Kidney (tissue), 14 donors: ENCODE results near the gene PARN. TPM values are rescaled to one million over a fixed set of nuclear protein-coding genes. Genes with fewer than 3 reads are reported as not detected.

Experiments
- DNase-seq, 5 donors: peaks; one replicate each; pipeline ENCODE4 v3.0.0-alpha.2; 2013 to 2020
- FAIRE-seq: peaks from 2 replicates; lab custom pipeline; 2012; peaks lifted over from hg19 to GRCh38; lab: Jason Lieb, UNC
- H3K27ac ChIP-seq, 2 donors: one replicate each; pipeline ENCODE4 v1.7.0; 2013; ENCODE audit warnings: low read depth in 2 of 2, low read length in 2 of 2, inconsistent platforms in 1 of 2
- H3K27me3 ChIP-seq: one replicate; pipeline ENCODE4 v1.7.1; 2013; ENCODE audit warnings: low read length, inconsistent platforms; ENCODE audit not compliant: control insufficient read depth, insufficient read depth
- H3K36me3 ChIP-seq, 3 donors: one replicate each; pipeline versions ENCODE4 v1.7.0 to v1.7.1; 2013; ENCODE audit warnings: low read length in 3 of 3, control low read depth in 1 of 3, inconsistent platforms in 1 of 3; ENCODE audit not compliant: insufficient read depth in 3 of 3, control insufficient read depth in 2 of 3
- H3K4me1 ChIP-seq, 3 donors: one replicate each; pipeline versions ENCODE4 v1.7.0 to v1.7.1; 2013; ENCODE audit warnings: low read length in 3 of 3, inconsistent platforms in 1 of 3, low read depth in 1 of 3; ENCODE audit not compliant: control insufficient read depth in 2 of 3, insufficient read depth in 2 of 3
- H3K4me3 ChIP-seq, 3 donors: one replicate each; pipeline versions ENCODE4 v1.7.0 to v1.8.1; 2013; ENCODE audit warnings: low read length in 3 of 3, control low read depth in 1 of 3, inconsistent platforms in 1 of 3
- H3K9ac ChIP-seq, 3 donors: one replicate each; pipeline versions ENCODE4 v1.7.0 to v1.7.1; 2013; ENCODE audit warnings: low read length in 3 of 3, control low read depth in 1 of 3, inconsistent platforms in 1 of 3
- H3K9me3 ChIP-seq, 3 donors: one replicate each; pipeline versions ENCODE4 v1.7.0 to v1.7.1; 2013; ENCODE audit warnings: low read length in 3 of 3, control low read depth in 1 of 3, inconsistent platforms in 1 of 3; ENCODE audit not compliant: control insufficient read depth in 2 of 3, insufficient read depth in 1 of 3
- intact Hi-C: fragments of 100-400 bp; cut with DNase I; formaldehyde crosslinking; loops from one replicate; pipeline ENCODE4 v1.11.1; 2022
- polyA plus RNA-seq: library from polyadenylated mRNA; stranded (reverse); fragments of 350-450 nt; fragmentation: Illumina TruSeq; extraction: RNeasy Lipid Tissue Mini Kit (QIAGEN cat#74804); gene quantifications from one replicate; pipeline ENCODE4 v1.2.3, GENCODE V29; 2014; ENCODE audit warnings: low read depth, low replicate concordance; ENCODE audit not compliant: insufficient read depth
- total RNA-seq: library from RNA; stranded (reverse); fragmentation: NEBNext Ultra II Directional; extraction: Animal tissue kit (Norgen Biotek cat#: 25700); gene quantifications from one replicate; pipeline ENCODE4 v1.2.1, GENCODE V29; 2021
- TF ChIP-seq, protein P1 (sequence below): IDR thresholded peaks from 3 replicates; pipeline ENCODE4 v1.5.1; 2012; ENCODE audit warnings: mild to moderate bottlenecking, moderate library complexity, borderline replicate concordance; ENCODE audit not compliant: insufficient read depth; ENCODE audit errors: extremely low read depth
- donor health status: control.
- donor health status: control.
- donor health status: control.
- donor health status: control.
- donor health status: control.
- donor health status: DM: yes; HTN: yes; CAD: no.
- donor health status: Normal renal cell carcinoma (clear cell type).

Gene PARN
- total and polyA plus RNA-seq, 2 donors from 2014 or later: 17.3 to 32.5 TPM

DNA sequence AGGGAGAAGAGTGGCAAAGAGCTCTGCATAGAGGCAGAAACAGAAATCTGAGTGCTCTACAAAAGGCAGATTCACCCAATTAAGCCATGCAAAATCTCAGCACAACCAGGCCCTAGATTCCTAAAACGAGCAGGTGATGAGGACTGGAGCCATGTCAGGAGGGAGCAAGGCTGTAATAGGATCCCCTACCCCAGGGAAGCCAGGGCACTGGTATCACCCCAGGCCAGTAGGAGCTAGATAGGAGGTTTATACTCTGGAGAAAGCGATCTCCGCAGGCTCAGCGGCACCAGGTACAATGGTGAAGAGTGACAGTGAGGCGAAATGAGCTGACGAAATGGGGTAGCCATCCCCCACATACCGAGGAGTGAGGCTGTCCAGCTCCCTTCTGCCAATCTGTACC, 171.5 kb downstream of the PARN start:
- Histone ChIP-seq H3K27ac (no peak overlapping the region), H3K4me3 (no peak overlapping the region), H3K9ac (no peak overlapping the region), H3K36me3 (no peaks in the 10 kb centered on the region), H3K4me1 (no peaks in the 10 kb centered on the region), H3K9me3 (no peaks in the 10 kb centered on the region), H3K27me3 (no peaks in the 10 kb centered on the region)
- TF ChIP-seq, protein P1, sequence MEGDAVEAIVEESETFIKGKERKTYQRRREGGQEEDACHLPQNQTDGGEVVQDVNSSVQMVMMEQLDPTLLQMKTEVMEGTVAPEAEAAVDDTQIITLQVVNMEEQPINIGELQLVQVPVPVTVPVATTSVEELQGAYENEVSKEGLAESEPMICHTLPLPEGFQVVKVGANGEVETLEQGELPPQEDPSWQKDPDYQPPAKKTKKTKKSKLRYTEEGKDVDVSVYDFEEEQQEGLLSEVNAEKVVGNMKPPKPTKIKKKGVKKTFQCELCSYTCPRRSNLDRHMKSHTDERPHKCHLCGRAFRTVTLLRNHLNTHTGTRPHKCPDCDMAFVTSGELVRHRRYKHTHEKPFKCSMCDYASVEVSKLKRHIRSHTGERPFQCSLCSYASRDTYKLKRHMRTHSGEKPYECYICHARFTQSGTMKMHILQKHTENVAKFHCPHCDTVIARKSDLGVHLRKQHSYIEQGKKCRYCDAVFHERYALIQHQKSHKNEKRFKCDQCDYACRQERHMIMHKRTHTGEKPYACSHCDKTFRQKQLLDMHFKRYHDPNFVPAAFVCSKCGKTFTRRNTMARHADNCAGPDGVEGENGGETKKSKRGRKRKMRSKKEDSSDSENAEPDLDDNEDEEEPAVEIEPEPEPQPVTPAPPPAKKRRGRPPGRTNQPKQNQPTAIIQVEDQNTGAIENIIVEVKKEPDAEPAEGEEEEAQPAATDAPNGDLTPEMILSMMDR: no peak
- no peak for FAIRE-seq
- intact Hi-C loops: no loop called here
- DNase-seq: no peak

DNA sequence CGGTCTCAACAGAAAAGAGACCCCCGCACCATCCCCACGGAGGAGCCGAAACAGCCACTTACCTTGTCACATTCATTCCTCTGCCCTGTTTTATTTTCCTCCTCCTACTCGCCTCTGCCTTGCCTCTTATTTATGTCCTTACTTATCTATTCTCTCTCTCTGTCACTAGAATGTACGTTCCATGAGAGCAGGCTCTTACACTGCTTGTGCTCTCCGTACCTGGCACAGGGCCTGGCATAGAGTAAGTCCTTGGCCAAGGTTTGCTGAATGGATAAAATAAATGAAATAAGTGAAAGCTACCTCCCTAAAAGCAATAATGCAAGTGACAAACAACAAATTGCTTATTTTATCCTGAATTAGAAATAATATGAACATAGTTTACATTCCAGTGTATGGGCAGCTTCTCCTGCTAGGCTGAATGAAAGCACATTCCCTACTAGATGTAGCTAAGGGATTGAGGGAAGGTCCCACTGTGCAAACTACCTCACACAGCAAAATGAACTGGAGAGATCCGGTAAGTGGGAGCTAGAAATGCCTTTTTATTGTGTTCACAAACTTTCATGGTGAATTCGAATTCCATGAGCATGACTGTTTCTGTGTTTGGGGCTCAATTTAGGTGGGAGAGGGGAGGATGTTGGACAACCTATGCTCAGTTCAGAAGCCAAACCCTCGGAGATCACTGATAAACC, 173.1 kb downstream of the PARN start:
- no peak overlapping the region for H3K4me3 ChIP-seq
- intact Hi-C loops: no loop called here
- no peak overlapping the region for H3K9ac ChIP-seq
- no peaks in the 10 kb centered on the region for H3K9me3 ChIP-seq
- TF ChIP-seq, protein P1: no peak
- no peaks in the 10 kb centered on the region for H3K36me3 ChIP-seq
- H3K27me3 ChIP-seq: no peaks in the 10 kb centered on the region
- FAIRE-seq (no peak), DNase-seq (no peak)
- H3K4me1 ChIP-seq: no peaks in the 10 kb centered on the region
- no peak overlapping the region for H3K27ac ChIP-seq

DNA sequence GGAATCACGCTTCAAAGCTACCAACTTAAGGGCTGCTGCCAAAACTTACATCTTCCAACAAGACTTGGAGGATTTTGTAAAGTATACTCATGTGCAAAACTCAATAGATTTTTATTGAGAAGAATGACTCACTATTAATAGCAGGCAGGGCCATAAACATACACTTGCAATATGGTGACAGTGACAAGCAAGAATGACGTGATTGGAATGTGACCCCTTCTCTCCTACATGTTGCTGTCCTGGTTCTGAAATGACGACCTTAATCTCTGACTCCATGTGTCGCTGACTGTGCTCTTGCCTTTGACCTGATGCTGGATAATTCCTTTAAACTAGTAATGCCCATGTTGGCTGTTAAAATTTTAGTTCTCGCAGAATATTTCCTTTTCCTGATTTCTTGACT, 174.5 kb downstream of the PARN start:
- Histone ChIP-seq H3K27ac (no peak overlapping the region), H3K36me3 (no peaks in the 10 kb centered on the region), H3K4me3 (no peak overlapping the region), H3K27me3 (no peaks in the 10 kb centered on the region), H3K9me3 (no peaks in the 10 kb centered on the region), H3K9ac (no peak overlapping the region), H3K4me1 (no peaks in the 10 kb centered on the region)
- intact Hi-C loops: no loop called here
- TF ChIP-seq, protein P1: no peak
- no peak for FAIRE-seq
- DNase-seq: no peak

DNA sequence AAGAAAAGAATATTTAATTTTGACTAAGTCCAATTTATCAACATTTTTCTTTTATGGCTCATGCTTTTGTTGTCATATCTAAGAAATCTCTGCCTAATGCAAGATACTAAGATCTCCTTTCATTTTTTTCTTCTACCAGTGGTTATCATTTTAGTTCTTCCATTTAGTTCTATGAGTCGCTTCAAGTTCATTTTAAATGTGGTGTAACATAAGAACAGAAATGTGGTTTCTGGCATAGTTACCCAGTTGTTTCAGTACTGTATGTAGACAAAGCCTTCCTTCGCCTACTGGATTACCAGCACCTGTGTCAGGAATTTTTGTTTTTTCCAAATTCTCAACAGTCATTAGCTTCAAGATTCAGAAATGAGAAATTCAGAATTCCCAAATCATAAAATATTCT, 175.7 kb downstream of the PARN start:
- Histone ChIP-seq H3K27me3 (no peaks in the 10 kb centered on the region), H3K4me1 (no peaks in the 10 kb centered on the region), H3K9me3 (no peaks in the 10 kb centered on the region), H3K27ac (no peak overlapping the region), H3K9ac (no peak overlapping the region), H3K36me3 (no peaks in the 10 kb centered on the region), H3K4me3 (no peak overlapping the region)
- intact Hi-C loops: no loop called here
- no peak for DNase-seq
- no peak for FAIRE-seq
- TF ChIP-seq, protein P1: no peak
